Measurements from ENCODE around the gene ARHGAP4.

ARHGAP4 gene

GRCh38 chrX:153869473-153870287 is 56.4 kb downstream of the ARHGAP4 start:
- no peak for DNase-seq (ENCODE audit: low read depth in 2 of 3, low spot score in 2 of 3)

GRCh38 chrX:153868576-153869472 is 57.2 kb downstream of the ARHGAP4 start:
- no peak for DNase-seq (ENCODE audit: low read depth in 2 of 3, low spot score in 2 of 3)

GRCh38 chrX:153867671-153868070 is 58.4 kb downstream of the ARHGAP4 start:
- DNase-seq (ENCODE audit: low read depth in 2 of 3, low spot score in 2 of 3), result no peak

DNA sequence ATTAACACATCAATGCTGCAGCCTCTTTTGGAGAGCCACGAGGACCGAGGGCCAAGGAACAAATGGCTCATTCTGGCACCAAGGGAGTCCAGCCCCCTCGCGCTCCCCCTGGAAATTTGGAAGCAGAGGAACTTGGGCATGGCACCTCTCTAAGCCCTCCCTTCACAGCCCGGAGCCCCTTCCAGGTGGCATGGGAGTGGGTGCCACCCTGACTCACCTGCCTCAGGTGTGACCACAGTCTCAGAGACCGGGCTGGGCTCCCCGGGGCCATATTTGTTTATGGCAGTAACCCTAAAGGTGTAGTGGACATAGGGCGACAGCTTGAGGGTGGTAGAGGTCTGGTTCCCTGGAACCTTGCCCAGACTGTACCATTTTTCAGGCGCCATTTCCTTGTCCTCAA is 58.9 kb downstream of the ARHGAP4 start:
- no peak for DNase-seq (ENCODE audit: low read depth in 2 of 3, low spot score in 2 of 3)

GRCh38 chrX:153866302-153867019 is 59.6 kb downstream of the ARHGAP4 start:
- DNase-seq (ENCODE audit: low read depth in 2 of 3, low spot score in 2 of 3), result no peak

DNA sequence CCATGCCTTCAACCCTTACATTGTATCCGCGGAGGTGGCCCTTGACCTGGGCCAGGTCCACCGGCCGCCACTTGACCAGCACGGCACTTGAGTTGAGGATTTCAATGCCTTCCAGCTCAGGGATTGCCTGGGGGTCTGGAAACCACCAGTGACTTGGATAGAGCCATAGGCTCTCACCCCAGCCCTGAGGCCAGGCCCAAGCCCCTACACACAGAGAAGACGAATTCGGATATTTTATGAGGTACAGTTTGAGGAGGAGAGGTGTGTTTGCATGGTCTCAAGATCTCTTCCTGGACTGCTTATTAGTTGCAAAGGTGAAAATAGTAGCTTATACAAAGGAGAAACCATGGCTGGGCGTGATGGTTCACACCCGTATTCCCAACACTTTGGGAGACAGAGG is 60.4 kb downstream of the ARHGAP4 start:
- DNase-seq (ENCODE audit: low read depth in 2 of 3, low spot score in 2 of 3), result no peak

GRCh38 chrX:153865321-153865580 is 60.8 kb downstream of the ARHGAP4 start:
- no peak for DNase-seq (ENCODE audit: low read depth in 2 of 3, low spot score in 2 of 3)

- DNase-seq (ENCODE audit: low read depth in 2 of 3, low spot score in 2 of 3), result no peak
Observed at GRCh38 chrX:153864561-153865320, 61.3 kb downstream of the ARHGAP4 start.

DNA sequence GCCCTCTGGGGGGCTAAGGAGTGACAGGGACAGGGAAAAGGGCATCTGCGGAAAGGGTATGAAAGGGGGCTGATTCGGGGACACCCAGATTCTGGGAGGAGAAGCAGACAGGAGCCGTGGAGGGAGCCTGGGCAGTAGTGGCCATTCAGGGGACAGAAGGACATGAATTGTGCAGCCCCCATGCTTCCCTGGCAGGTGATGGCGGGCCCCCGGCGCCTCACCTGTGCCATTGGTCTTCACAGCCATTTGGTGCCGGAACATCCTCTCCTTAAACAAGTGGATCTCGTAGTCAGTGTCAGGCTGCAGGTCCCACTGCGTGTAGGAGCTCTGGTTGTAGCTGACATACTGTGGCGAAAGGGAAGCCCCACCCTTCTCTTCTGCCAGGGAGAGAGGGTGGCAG is 62.0 kb downstream of the ARHGAP4 start:
- no peak for DNase-seq (ENCODE audit: low read depth in 2 of 3, low spot score in 2 of 3)

- DNase-seq (ENCODE audit: low read depth in 2 of 3, low spot score in 2 of 3), result no peak
Observed at GRCh38 chrX:153863251-153863991, 62.6 kb downstream of the ARHGAP4 start.

- DNase-seq (ENCODE audit: low read depth in 2 of 3, low spot score in 2 of 3), result no peak
Observed at GRCh38 chrX:153862369-153863250, 63.5 kb downstream of the ARHGAP4 start.

DNA sequence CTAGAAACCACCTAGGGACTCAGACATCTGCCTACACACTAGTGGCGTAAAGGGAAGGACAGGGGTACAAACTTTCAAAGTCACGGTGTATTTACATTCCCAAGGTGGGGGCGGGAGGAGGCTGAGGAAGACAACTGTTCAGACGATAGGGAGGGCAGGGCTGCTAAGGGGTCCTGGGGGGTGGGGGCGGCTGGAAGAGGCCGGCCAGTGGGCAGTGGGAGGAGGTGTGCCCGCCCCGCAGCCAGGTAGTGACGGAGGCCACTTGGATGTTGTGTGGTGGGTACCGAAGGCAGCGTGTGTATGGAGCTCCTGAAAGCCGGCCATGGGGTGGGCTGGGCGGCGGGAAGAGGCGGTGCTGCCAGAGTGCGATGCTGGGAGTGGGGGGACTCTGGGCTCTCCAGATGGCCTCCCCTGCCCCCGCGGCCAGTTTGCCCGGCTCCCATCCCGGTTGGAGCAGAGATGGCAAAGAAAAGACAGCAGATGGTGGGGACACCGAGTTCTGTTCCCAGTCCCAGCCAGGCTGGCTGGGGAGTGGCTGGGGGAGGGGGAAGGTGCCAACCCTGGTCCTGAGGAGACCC is 64.2 kb downstream of the ARHGAP4 start:
- no peak for DNase-seq (ENCODE audit: low read depth in 2 of 3, low spot score in 2 of 3)

DNA sequence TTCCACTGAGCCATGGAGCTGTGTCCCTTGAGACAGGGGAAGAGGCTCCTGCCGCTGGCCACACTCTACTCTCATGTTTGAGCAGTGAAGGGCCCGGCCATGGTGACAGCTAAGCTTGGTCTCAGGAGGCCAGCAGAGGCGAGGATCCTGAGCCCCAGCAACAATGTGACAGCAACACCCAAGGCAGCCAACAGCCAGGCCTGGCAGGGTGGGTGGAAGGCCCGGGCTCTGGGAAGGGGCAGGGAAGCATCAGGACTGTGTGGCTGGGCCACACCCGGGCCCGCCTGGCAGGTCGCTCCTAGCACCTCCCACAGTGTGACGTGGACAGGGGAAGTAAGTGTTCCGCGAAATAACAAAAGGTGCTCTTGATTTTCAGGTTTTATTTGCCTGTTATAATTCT is 64.9 kb downstream of the ARHGAP4 start:
- DNase-seq (ENCODE audit: low read depth in 2 of 3, low spot score in 2 of 3), result no peak
